NCI-H1694 treated with DMSO at 0.1 percent for 48 hours (cell line): ENCODE data around the gene KIAA1958.

Experiments
- DNase-seq: peaks from one replicate; lab custom pipeline; 2025; lab: John Stamatoyannopoulos, UW

Gene KIAA1958

DNA sequence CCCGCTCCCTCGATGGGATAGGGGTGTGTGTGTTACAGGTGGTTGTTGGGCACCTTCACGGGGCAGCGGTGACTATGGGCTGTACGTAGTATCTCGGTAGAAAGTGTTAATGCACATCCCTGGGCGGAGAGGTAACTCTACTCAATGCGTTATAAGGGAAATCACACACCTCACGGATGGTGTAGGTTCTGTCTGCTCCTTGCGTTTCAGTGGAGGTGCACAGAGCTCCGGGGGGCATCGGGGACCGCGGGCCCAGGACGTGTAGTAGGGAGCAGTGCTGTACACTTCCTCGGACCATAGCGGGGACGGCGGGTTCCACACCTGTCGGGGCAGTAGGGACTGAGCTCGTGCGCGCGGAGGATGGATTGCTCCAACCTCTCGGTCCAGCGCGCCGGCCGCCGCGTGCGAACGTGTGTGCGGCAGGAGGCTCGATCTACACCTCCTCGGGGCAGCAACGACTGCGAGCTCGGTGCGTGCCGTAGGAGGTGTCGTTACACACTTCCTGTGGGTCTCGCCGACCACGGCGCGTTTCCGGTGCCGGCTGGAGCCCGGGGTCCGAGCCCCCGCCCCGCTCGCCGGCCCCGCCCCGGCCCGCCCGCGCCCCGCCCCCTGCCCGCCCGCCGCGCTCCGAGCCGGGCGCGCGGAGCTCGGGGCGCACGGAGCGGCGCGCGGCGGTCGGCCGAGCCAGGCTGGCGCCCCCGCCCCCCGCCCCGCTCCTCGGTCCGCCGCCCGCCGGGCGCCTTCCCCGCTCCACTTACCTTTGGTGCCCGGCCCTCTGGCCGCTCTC is at the start of gene KIAA1958:
Gene KIAA1958 (plus strand): TSS at position 607 of the 787 bp plus-strand sequence. CDS start 87,254 bp downstream, outside the sequence.
- DNase-seq = peak; percentile 17

DNA sequence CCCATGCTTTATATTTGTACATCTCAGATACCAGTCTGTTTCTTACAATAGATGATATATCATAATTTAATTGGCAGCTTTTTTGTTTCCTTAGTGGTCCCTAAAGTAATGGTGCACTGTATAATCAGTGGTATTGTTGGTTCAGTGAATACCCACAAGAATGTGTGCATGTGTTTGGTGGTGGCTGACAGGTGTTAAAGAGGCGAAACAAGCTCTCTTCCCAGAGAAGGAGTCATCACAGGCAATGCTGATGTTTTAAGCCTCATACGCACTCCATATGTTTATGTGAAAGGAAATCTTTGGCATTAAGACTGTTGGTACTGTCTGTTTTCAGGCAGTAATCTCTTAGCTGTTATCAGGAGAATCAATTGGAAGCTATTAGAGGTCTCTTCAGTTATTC is 49.2 kb upstream of the KIAA1958 start:
- no peak for DNase-seq

GRCh38 chr9:112439171-112439570 is 47.5 kb upstream of the KIAA1958 start:
- no peak for DNase-seq

GRCh38 chr9:112439825-112440224 is 46.8 kb upstream of the KIAA1958 start:
- DNase-seq = no peak

GRCh38 chr9:112443200-112443599 is 43.4 kb upstream of the KIAA1958 start:
- DNase-seq = peak; percentile 2

- no peak for DNase-seq
These were observed 43.0 kb upstream of the KIAA1958 start for GRCh38 chr9:112443636-112444035.

GRCh38 chr9:112445196-112445595 is 41.4 kb upstream of the KIAA1958 start:
- no peak for DNase-seq

DNA sequence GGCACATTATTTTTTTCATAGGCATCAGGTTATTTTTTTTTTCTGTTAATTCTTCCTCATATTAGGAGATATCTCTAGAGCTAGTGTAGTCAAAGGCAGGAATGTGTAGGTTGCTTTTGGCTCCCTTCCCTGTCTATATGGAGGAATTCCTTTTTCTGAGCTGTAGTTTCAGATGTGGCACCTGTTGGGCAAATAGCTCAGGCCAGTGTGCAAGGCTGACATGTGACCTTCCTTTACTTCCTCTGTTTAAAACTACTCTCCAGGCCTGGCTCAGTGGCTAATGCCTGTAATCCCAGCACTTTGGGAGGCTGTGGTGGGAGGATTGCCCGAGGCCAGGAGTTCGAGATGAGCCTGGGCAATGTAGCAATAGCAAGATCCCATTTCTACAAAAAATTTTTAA is 40.5 kb upstream of the KIAA1958 start:
- no peak for DNase-seq

DNA sequence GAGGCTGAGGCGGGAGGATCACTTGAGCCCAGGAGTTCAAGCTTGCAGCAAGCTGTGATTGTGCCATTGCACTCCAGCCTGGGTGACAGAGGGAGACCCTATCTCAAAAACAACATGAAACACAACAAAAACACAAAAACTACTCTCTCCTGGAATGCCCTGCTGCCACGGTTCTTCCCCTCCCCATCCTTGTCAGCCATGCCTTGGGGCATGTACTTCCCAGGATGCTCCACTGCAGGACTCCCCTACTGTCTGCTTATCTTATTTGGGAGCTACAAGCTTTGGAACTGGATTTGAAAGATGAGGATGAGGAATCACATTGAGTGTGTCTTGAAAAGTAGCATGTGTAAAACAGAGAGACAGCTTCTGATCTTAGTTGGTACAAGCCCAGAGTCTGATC is 40.1 kb upstream of the KIAA1958 start:
- no peak for DNase-seq

DNA sequence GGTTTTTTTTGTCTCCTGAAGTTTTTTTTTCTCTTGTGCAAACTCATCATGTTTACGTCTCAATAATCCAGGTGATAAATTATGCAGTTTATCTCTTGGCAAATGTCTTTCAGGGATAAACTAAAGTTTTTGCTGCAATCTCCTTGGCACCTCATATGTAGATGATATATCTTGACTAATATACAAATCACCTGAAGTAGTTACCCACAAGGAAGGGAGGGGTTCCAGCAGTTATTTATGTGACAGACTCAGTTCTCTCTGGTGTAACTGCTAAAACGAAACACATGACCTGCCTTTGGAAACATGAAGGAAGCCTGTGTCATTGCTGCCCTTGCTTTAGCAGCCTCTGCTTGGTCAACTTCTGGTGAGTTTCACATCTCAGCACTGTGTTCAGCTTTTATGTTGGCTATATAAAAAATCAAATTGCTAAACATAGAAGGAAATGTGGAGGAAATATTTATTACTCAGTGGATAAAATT is 39.3 kb upstream of the KIAA1958 start:
- no peak for DNase-seq

DNA sequence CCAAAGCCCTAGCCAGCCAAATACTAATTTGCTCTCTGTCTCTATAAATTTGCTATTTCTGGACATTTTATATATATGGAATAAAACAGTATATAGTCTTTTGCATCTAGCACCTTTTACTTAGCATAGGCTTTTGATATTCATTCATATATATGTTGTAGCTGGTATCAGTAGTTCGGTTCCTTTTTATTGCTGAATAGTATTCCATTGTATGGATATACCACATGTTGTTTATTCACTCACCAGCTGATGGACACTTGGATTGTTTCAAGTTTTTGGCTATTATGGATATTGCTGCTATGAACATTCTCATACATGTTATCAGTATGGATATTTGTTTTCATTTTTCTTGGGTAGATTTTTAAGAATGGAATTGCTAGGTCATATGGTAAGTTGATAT is 23.8 kb upstream of the KIAA1958 start:
- DNase-seq = no peak

DNA sequence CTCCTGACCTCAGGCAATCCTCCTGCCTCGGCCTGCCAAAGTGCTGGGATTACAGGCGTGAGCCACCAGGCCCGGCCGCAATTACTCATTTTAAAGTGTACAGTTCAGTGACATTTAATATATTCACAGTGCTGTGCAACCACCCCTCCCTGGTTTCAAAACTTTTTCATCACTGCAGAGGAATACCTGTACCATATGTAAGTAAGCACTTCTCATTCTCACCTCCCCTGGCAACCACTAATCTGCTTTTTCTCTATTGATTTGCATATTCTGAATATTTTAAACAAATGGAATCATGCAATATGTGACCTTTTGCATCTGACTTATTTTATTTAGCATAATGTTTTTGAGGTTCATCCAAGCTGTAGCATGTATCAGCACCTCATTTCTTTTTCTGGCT is 21.3 kb upstream of the KIAA1958 start:
- no peak for DNase-seq

GRCh38 chr9:112472996-112473395 is 13.6 kb upstream of the KIAA1958 start:
- no peak for DNase-seq

- no peak for DNase-seq
These were observed 12.6 kb upstream of the KIAA1958 start for GRCh38 chr9:112473986-112474385.

DNA sequence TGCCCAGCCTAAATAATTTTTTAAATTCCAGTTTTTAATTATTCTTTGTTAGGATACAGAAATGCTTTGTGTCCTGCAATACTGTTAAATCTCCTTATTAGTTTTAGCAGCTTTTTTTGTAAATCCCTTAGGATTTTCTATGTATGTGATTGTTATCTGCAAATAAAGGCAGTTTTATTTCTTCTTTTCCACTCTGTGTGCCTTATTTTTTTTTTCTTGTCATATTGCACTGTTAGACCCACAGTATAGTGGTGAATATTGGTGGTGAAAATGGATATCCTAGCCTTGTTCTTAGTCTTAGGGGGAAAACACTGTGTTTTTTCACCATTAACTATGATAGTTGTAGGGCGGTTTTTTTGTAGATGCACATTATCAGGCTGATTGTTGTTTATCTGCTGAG is 11.3 kb upstream of the KIAA1958 start:
- DNase-seq = no peak

DNA sequence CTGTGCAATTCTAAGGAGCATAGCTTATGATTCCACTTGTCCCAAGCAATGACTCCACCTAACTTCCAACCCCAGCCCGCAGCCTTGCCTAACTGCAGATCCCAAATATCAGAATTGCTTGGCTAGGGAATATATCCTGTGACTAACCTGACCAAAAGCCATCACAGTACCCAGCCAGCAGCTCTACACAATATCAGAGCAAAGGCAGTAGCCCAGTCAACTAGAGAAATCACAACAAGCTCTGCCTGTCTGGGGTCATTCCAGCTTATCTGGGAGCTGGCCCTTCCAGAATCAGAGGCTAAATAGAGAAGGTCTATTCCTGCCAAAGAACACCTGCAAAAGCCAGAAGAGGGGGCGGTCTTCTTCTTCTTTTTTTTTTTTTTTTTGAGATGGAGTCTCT is 9.3 kb upstream of the KIAA1958 start:
- DNase-seq = no peak

GRCh38 chr9:112479221-112479620 is 7.4 kb upstream of the KIAA1958 start:
- no peak for DNase-seq

- no peak for DNase-seq
These were observed 2.0 kb upstream of the KIAA1958 start for GRCh38 chr9:112484607-112485006.

DNA sequence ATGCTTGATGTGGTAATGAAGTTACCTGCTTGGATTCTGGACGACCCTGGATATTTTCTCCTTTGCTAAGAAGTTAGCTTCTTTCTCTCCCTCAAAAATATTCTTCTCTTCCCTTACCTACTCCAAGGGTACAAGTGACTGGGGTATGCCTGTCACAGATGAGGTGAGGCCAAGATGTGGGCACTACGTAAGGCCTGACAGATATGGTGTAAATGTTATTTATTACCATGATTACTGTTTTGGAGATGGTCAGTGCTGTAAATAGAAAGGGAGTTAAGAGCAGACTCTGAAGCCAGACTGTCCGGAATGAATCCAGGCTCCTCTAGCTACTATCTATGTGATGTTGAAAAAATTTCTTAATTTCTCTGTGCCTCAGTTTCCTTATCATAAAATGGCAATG is 1.1 kb upstream of the KIAA1958 start:
- no peak for DNase-seq

DNA sequence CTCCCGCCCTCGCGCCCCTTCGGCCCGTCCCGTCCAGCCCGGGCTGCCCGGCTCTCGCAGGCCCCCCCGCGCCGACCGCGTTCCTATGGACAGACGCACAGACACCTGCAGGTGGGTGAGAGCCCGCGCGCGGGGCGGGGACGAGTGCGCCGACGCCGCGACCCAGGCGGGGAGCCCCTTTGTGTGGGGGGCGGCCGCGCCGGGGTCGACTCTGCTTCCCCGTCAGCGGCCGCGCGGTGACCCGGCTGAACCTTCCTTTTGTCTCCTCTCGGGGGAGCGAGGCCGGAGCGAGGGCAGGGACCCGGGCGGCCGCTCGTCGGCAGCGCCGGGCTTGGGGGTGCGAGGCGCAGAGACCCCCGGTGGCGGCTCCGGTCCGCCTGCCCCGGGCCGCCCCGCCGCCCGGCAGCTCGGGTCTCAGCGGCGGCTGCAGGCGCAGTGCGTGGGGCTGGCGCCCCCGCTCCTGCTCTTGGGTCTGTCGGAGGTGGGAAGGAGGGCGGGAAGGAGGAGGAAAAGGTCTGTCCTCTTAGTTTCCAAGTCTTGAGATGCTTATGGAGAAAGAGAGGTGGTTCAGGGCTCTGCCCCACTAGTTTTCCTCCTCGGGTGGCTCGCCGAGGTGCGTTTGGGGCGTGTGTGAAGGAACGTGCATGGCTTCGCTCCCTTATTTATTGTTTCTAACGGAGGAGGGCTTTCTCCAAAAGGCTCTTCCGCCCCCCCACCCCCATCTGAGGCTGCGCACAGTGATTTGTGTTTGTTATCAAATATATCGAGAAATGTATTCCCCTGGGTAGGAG is 576 bp downstream of the KIAA1958 start:
- peak; percentile 17 for DNase-seq

DNA sequence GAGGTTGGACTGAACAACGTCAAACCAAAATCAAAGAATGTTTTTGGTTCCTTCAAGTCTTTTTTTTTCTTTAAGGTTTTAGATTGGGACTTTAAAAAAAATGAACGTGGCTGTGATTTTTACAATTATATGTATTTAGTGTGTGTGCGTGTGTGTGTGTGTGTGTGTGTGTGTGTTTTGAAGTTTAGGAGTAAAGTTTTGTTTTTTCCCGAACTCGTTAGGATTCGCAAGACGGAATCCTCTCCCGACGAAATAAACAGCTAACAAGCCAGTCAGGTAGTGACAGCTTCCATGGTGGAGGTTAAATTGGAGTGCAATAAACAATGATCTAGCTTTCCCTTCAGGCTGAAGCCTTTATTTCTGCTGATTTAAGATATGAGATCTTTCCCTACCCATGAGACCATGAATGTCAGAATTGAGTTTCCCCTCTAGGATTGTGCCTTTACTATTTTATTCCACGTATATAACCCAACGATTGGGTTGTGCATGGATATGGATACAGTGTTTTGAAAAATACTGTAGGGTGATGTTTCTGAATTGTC is 1.2 kb downstream of the KIAA1958 start:
- DNase-seq = no peak

GRCh38 chr9:112489039-112489546 is 2.5 kb downstream of the KIAA1958 start:
- no peak for DNase-seq
